Mesendoderm (in vitro differentiated cells): Measurements from ENCODE around the gene HRNR. TPM values are rescaled to one million over a fixed set of nuclear protein-coding genes. Genes with fewer than 3 reads are reported as not detected.
"Not testable (repeated sequence)": the region's sequence is repeated elsewhere in the genome, so short reads cannot be mapped to it uniquely, and the experiment has no call there.

ENCODE experiments used
- DNase-seq: peaks from one replicate; pipeline ENCODE4 v3.0.0; 2013
- H2AK5ac ChIP-seq: 2 replicates; pipeline ENCODE4 v1.6.1; 2013; ENCODE audit warnings: low read length, inconsistent platforms
- H2BK120ac ChIP-seq: 2 replicates; pipeline ENCODE4 v1.6.1; 2013; ENCODE audit warnings: low read depth, mild to moderate bottlenecking, low read length, moderate library complexity, mixed read lengths
- H2BK15ac ChIP-seq: replicated peaks from 2 replicates; pipeline ENCODE4 v1.6.1; 2013; ENCODE audit warnings: low read depth, mild to moderate bottlenecking, moderate library complexity
- H2BK5ac ChIP-seq: 2 replicates; pipeline ENCODE4 v1.6.1; 2013; ENCODE audit warnings: low read length, inconsistent platforms
- H3K18ac ChIP-seq: 2 replicates; pipeline ENCODE4 v1.6.1; 2013; ENCODE audit warnings: mild to moderate bottlenecking, low read length, mixed read lengths
- H3K23ac ChIP-seq: one replicate; pipeline ENCODE4 v1.6.1; 2013; ENCODE audit warnings: low read length
- H3K27ac ChIP-seq: 2 replicates; pipeline ENCODE4 v1.5.1; 2013; ENCODE audit warnings: low read depth, mild to moderate bottlenecking, inconsistent platforms, low read length, moderate library complexity
- H3K27me3 ChIP-seq: 2 replicates; pipeline ENCODE4 v1.6.1; 2013; ENCODE audit warnings: low read length, control low read depth, mild to moderate bottlenecking, inconsistent platforms; ENCODE audit not compliant: insufficient read depth, poor library complexity
- H3K36me3 ChIP-seq: 2 replicates; pipeline ENCODE4 v1.6.1; 2013; ENCODE audit warnings: low read length, inconsistent platforms; ENCODE audit not compliant: control insufficient read depth, insufficient read depth
- H3K4ac ChIP-seq: one replicate; pipeline ENCODE4 v1.6.1; 2013; ENCODE audit warnings: low read depth, mild to moderate bottlenecking, low read length, moderate library complexity
- H3K4me1 ChIP-seq: 2 replicates; pipeline ENCODE4 v1.6.1; 2013; ENCODE audit warnings: low read depth, low read length, inconsistent platforms; ENCODE audit not compliant: control insufficient read depth
- H3K4me2 ChIP-seq: 2 replicates; pipeline ENCODE4 v1.6.1; 2013; ENCODE audit warnings: low read length
- H3K4me3 ChIP-seq: 2 replicates; pipeline ENCODE4 v1.5.1; 2013; ENCODE audit warnings: mild to moderate bottlenecking, low read length
- H3K56ac ChIP-seq: one replicate; pipeline ENCODE4 v1.6.1; 2013; ENCODE audit warnings: low read length
- H3K79me1 ChIP-seq: 2 replicates; pipeline ENCODE4 v1.6.1; 2013; ENCODE audit warnings: low read length, inconsistent platforms
- H3K79me2 ChIP-seq: 2 replicates; pipeline ENCODE4 v1.6.1; 2013; ENCODE audit warnings: mild to moderate bottlenecking, low read length; ENCODE audit not compliant: control insufficient read depth, insufficient read depth
- H3K9ac ChIP-seq: 2 replicates; pipeline ENCODE4 v1.6.1; 2013; ENCODE audit warnings: low read length, inconsistent platforms
- H4K5ac ChIP-seq: one replicate; pipeline ENCODE4 v1.6.1; 2013; ENCODE audit warnings: low read length
- H4K8ac ChIP-seq: one replicate; pipeline ENCODE4 v1.6.1; 2013; ENCODE audit warnings: low read depth, mild to moderate bottlenecking, control low read depth, low read length, moderate library complexity
- WGBS: extraction: QIAGEN DNeasy Blood & Tissue Kit; methylation state at CpG from one replicate; pipeline ENCODE4 v1.1.7; 2013; ENCODE audit warnings: low lambda C conversion rate, missing lambda C conversion rate; ENCODE audit not compliant: insufficient coverage; ENCODE audit errors: extremely low coverage; 5-methylcytosine and 5-hydroxymethylcytosine counted together
- polyA plus RNA-seq, 2 experiments: library from polyadenylated mRNA; stranded (reverse); fragments of 200-250 nt; gene quantifications; one replicate each; pipeline ENCODE4 v1.2.3, GENCODE V29; 2013

Gene HRNR
- polyA plus RNA-seq (2013, experiment 1 of 2) = not detected
- not detected for polyA plus RNA-seq (2013, experiment 2 of 2)

GRCh38 chr1:152224093-152224492, at the start of gene HRNR:
HRNR (minus strand) TSS chr1:152224193; CDS start chr1:152223253, 940 bp downstream.
- Histone ChIP-seq H3K4me2 (no peak within 1 kb of the TSS), H2BK120ac (no peak within 1 kb of the TSS), H3K4me3 (no peak within 1 kb of the TSS), H3K18ac (no peak within 1 kb of the TSS), H3K36me3 (no peaks in the 10 kb centered on the region), H3K27ac (no peak within 1 kb of the TSS), H4K5ac (no peak within 1 kb of the TSS), H2AK5ac (no peak within 1 kb of the TSS), H3K79me1 (no peaks in the 10 kb centered on the region), H3K4ac (no peak within 1 kb of the TSS), H3K79me2 (no peaks in the 10 kb centered on the region), H3K4me1 (no peaks in the 10 kb centered on the region), H3K27me3 (no peaks in the 10 kb centered on the region), H3K9ac (no peak within 1 kb of the TSS), H3K56ac (no peak within 1 kb of the TSS), H3K23ac (no peak within 1 kb of the TSS), H2BK5ac (no peak within 1 kb of the TSS), H4K8ac (no peak within 1 kb of the TSS), H2BK15ac (no peak within 1 kb of the TSS)
- no CpG with 5 or more reads among the region's 2 CpGs for WGBS
- no peak for DNase-seq

GRCh38 chr1:152256394-152256793, 32.4 kb upstream of the HRNR start:
- H3K27me3 ChIP-seq, H2BK5ac ChIP-seq, H3K4me1 ChIP-seq, H2BK15ac ChIP-seq, H3K27ac ChIP-seq, H3K23ac ChIP-seq, H2BK120ac ChIP-seq, H2AK5ac ChIP-seq, H3K4ac ChIP-seq, H3K4me2 ChIP-seq, H3K4me3 ChIP-seq, H3K79me1 ChIP-seq, DNase-seq, H3K18ac ChIP-seq, H3K79me2 ChIP-seq, H3K9ac ChIP-seq, H4K5ac ChIP-seq, H3K36me3 ChIP-seq, H3K56ac ChIP-seq, H4K8ac ChIP-seq: not testable (repeated sequence)
- WGBS = no CpG with 5 or more reads among the region's 21 CpGs

- H3K4me3 ChIP-seq = no peak overlapping the region
- no peak overlapping the region for H3K27ac ChIP-seq
- H3K56ac ChIP-seq = no peak overlapping the region
- no peak overlapping the region for H3K4ac ChIP-seq
- no peaks in the 10 kb centered on the region for H3K79me2 ChIP-seq
- H3K9ac ChIP-seq = no peak overlapping the region
- no peak overlapping the region for H3K23ac ChIP-seq
- H3K4me2 ChIP-seq = no peak overlapping the region
- H2BK120ac ChIP-seq = no peak overlapping the region
- whole genome bisulfite sequencing = no CpG with 5 or more reads among the region's 4 CpGs
- H3K4me1 ChIP-seq = no peaks in the 10 kb centered on the region
- H3K18ac ChIP-seq = no peak overlapping the region
- no peak overlapping the region for H4K8ac ChIP-seq
- no peak overlapping the region for H2AK5ac ChIP-seq
- no peaks in the 10 kb centered on the region for H3K27me3 ChIP-seq
- H3K36me3 ChIP-seq = no peaks in the 10 kb centered on the region
- no peak overlapping the region for H2BK15ac ChIP-seq
- H4K5ac ChIP-seq = no peak overlapping the region
- DNase-seq = no peak
- H3K79me1 ChIP-seq = no peaks in the 10 kb centered on the region
- H2BK5ac ChIP-seq = no peak overlapping the region
These were observed 28.2 kb upstream of the HRNR start for GRCh38 chr1:152252157-152252556.

GRCh38 chr1:152251391-152251790, 27.4 kb upstream of the HRNR start:
- H3K27me3 ChIP-seq = no peaks in the 10 kb centered on the region
- no CpG with 5 or more reads among the region's 2 CpGs for WGBS

GRCh38 chr1:152247316-152247715, 23.3 kb upstream of the HRNR start:
- Histone ChIP-seq H3K79me1 (no peaks in the 10 kb centered on the region), H3K27ac (no peak overlapping the region), H3K56ac (no peak overlapping the region), H3K36me3 (no peaks in the 10 kb centered on the region), H4K8ac (no peak overlapping the region), H2BK15ac (no peak overlapping the region), H2BK5ac (no peak overlapping the region), H3K23ac (no peak overlapping the region), H3K4ac (no peak overlapping the region), H3K4me2 (no peak overlapping the region), H3K4me3 (no peak overlapping the region), H3K4me1 (no peaks in the 10 kb centered on the region), H2BK120ac (no peak overlapping the region), H3K79me2 (no peaks in the 10 kb centered on the region), H3K27me3 (no peaks in the 10 kb centered on the region), H3K18ac (no peak overlapping the region), H2AK5ac (no peak overlapping the region), H4K5ac (no peak overlapping the region), H3K9ac (no peak overlapping the region)
- no peak for DNase-seq
- no CpG with 5 or more reads among the region's 1 CpG for WGBS

More at GRCh38 chr1:152251391-152251790, 27.4 kb upstream of the HRNR start:
- no peak overlapping the region for H2AK5ac ChIP-seq
- H3K36me3 ChIP-seq = no peaks in the 10 kb centered on the region
- no peak overlapping the region for H4K8ac ChIP-seq
- no peak overlapping the region for H3K23ac ChIP-seq
- H3K4me1 ChIP-seq = no peaks in the 10 kb centered on the region
- H3K9ac ChIP-seq = no peak overlapping the region
- H3K27ac ChIP-seq = no peak overlapping the region
- no peak overlapping the region for H3K4ac ChIP-seq
- H2BK120ac ChIP-seq = no peak overlapping the region
- no peak overlapping the region for H2BK15ac ChIP-seq
- no peaks in the 10 kb centered on the region for H3K79me1 ChIP-seq
- no peak overlapping the region for H3K4me3 ChIP-seq
- H3K4me2 ChIP-seq = no peak overlapping the region
- H4K5ac ChIP-seq = no peak overlapping the region
- H3K79me2 ChIP-seq = no peaks in the 10 kb centered on the region
- no peak for DNase-seq
- H3K18ac ChIP-seq = no peak overlapping the region
- no peak overlapping the region for H3K56ac ChIP-seq
- no peak overlapping the region for H2BK5ac ChIP-seq

GRCh38 chr1:152244576-152245273, 20.7 kb upstream of the HRNR start:
- Histone ChIP-seq H3K27ac (no peak overlapping the region), H2BK5ac (no peak overlapping the region), H2BK120ac (no peak overlapping the region), H3K27me3 (no peaks in the 10 kb centered on the region), H3K23ac (no peak overlapping the region), H3K18ac (no peak overlapping the region), H2AK5ac (no peak overlapping the region), H3K9ac (no peak overlapping the region), H3K79me2 (no peaks in the 10 kb centered on the region), H4K5ac (no peak overlapping the region), H3K4me2 (no peak overlapping the region), H3K36me3 (no peaks in the 10 kb centered on the region), H2BK15ac (no peak overlapping the region), H3K79me1 (no peaks in the 10 kb centered on the region), H3K4ac (no peak overlapping the region), H4K8ac (no peak overlapping the region), H3K4me3 (no peak overlapping the region), H3K4me1 (no peaks in the 10 kb centered on the region), H3K56ac (no peak overlapping the region)
- WGBS = no CpG with 5 or more reads among the region's 2 CpGs
- no peak for DNase-seq
